ENCODE measurements around the gene GFM2. TPM values are rescaled to one million over a fixed set of nuclear protein-coding genes. Genes with fewer than 3 reads are reported as not detected.
"Not testable (repeated sequence)": the region's sequence is repeated elsewhere in the genome, so short reads cannot be mapped to it uniquely, and the experiment has no call there.

The GFM2 gene
- total RNA-seq, 1 donor from 2014 or later = 35.6 TPM

DNA sequence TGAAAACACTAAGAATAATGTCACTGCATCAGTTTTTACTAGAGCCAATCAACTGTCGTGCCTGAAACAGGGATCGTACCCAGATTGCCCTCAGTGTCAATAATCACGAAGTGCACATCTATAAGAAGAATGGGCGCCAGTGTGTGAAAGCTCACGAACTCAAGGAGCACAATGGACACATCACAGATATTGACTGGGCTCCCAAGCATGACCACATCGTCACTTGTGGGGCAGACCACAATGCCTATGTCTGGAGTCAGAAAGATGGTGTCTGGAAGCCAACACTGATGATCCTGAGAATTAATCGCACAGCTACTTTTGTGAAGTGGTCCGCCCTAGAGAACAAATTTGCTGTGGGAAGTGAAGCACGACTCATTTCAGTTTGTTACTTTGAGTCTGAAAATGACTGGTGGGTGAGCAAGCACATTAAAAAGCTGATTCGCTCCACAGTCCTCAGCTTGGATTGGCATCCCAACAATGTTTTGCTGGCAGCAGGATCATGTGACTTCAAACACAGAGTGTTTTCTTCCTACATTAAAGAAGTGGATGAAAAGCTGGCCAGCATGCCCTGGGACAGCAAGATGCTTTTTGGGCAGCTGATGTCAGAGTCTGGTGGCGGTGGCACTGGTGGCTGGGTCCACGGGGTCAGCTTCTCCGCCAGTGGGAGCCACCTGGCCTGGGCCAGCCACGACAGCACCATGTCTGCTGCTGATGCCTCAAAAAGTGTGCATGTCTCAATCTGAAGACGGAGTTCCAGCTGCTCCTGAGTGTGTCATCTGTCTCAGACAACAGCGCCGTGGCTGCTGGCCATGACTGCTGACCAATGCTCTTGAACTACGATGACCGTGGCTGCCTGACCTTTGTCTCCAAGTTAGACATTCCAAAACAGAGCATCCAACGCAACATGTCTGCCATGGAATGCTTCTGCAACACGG lies 32.3 kb upstream of the GFM2 start:
- Mint-ChIP-seq H3K36me3 (ENCODE audit: insufficient read depth) (peaks cover 19% of the 10 kb centered on the region), H3K4me3 (ENCODE audit: low read depth) (no peak overlapping the region), H3K27ac (peak overlapping the region; percentile 39), H3K27me3 (no peaks in the 10 kb centered on the region), H3K9me3 (ENCODE audit: low read depth) (no peaks in the 10 kb centered on the region), H3K4me1 (ENCODE audit: low read depth) (no peaks in the 10 kb centered on the region)
- no peak for TF ChIP-seq CTCF (IDR thresholded peaks at IDR 0.05; ENCODE audit: unreplicated experiment)
- DNase-seq (ENCODE audit: low spot score, unreplicated experiment) = no peak

DNA sequence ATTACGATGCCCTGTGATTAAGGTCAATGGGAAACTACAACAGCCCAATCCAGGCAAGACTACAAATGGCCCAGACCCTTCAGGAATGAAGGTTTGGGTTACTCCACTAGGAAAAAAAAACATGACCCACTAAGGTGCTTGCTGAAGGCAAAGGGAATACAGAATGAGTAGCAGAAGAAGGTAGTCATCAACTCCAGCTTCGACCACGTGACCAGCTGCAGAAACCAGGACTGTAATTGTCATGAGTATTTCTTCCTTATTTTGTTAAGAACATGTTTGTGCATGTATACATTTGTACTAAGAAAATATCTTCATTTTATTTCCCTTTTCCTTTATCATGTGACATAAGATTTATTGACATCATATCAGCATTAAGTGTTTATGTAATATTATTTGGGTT lies 24.8 kb upstream of the GFM2 start:
- not testable (repeated sequence) for H3K27ac Mint-ChIP-seq; H3K4me3 Mint-ChIP-seq (ENCODE audit: low read depth); H3K27me3 Mint-ChIP-seq; H3K4me1 Mint-ChIP-seq (ENCODE audit: low read depth); H3K9me3 Mint-ChIP-seq (ENCODE audit: low read depth); DNase-seq (ENCODE audit: low spot score, unreplicated experiment)
- peaks cover 54% of the 10 kb centered on the region for H3K36me3 Mint-ChIP-seq (ENCODE audit: insufficient read depth)

GRCh38 chr5:74787424-74787823 lies 20.5 kb upstream of the GFM2 start:
- H3K4me3 Mint-ChIP-seq (ENCODE audit: low read depth) = no peak overlapping the region
- TF ChIP-seq CTCF (IDR thresholded peaks at IDR 0.05; ENCODE audit: unreplicated experiment) = no peak
- H3K27ac Mint-ChIP-seq = no peak overlapping the region
- no peak for DNase-seq (ENCODE audit: low spot score, unreplicated experiment)
- H3K9me3 Mint-ChIP-seq (ENCODE audit: low read depth) = peaks cover 5% of the 10 kb centered on the region
- no peaks in the 10 kb centered on the region for H3K27me3 Mint-ChIP-seq
- H3K36me3 Mint-ChIP-seq (ENCODE audit: insufficient read depth) = peaks cover 45% of the 10 kb centered on the region
- H3K4me1 Mint-ChIP-seq (ENCODE audit: low read depth) = no peaks in the 10 kb centered on the region

DNA sequence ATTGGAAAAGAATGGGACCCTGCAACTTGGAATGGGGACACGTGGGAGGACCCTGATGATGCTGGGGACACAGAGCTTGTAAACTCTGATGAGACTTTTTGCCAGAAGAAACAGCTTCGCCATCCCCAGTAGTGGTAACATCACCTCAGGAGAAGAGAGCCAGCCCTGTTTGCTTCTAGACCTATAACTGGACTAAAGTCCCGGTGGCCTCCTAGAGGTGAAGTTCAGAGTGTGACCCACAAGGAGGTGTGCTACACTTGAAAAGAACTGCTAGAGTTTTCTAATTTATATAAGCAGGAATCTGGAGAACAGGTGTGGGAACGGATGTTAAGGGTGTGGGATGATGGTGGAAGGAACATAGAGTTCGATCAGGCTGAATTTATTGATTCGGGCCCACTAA lies 19.9 kb upstream of the GFM2 start:
- Mint-ChIP-seq H3K27ac (no peak overlapping the region), H3K27me3 (no peaks in the 10 kb centered on the region), H3K4me3 (ENCODE audit: low read depth) (no peak overlapping the region), H3K36me3 (ENCODE audit: insufficient read depth) (peaks cover 41% of the 10 kb centered on the region), H3K4me1 (ENCODE audit: low read depth) (no peaks in the 10 kb centered on the region), H3K9me3 (ENCODE audit: low read depth) (peaks cover 5% of the 10 kb centered on the region)
- no peak for DNase-seq (ENCODE audit: low spot score, unreplicated experiment)
- TF ChIP-seq CTCF (IDR thresholded peaks at IDR 0.05; ENCODE audit: unreplicated experiment) = no peak

GRCh38 chr5:74778609-74779008 lies 11.7 kb upstream of the GFM2 start:
- no peak overlapping the region for H3K4me3 Mint-ChIP-seq (ENCODE audit: low read depth)
- TF ChIP-seq CTCF (IDR thresholded peaks at IDR 0.05; ENCODE audit: unreplicated experiment) = no peak
- DNase-seq (ENCODE audit: low spot score, unreplicated experiment) = no peak
- H3K27me3 Mint-ChIP-seq = no peaks in the 10 kb centered on the region
- H3K4me1 Mint-ChIP-seq (ENCODE audit: low read depth) = no peaks in the 10 kb centered on the region
- H3K27ac Mint-ChIP-seq = no peak overlapping the region
- no peaks in the 10 kb centered on the region for H3K9me3 Mint-ChIP-seq (ENCODE audit: low read depth)
- peaks cover 9% of the 10 kb centered on the region for H3K36me3 Mint-ChIP-seq (ENCODE audit: insufficient read depth)

GRCh38 chr5:74772359-74772758 lies 5.4 kb upstream of the GFM2 start:
- Mint-ChIP-seq H3K27me3 (no peaks in the 10 kb centered on the region), H3K36me3 (ENCODE audit: insufficient read depth) (peaks cover 18% of the 10 kb centered on the region), H3K9me3 (ENCODE audit: low read depth) (no peaks in the 10 kb centered on the region), H3K27ac (peak overlapping the region; percentile 41), H3K4me3 (ENCODE audit: low read depth) (no peak overlapping the region), H3K4me1 (ENCODE audit: low read depth) (peaks cover 11% of the 10 kb centered on the region)
- DNase-seq (ENCODE audit: low spot score, unreplicated experiment) = no peak
- no peak for TF ChIP-seq CTCF (IDR thresholded peaks at IDR 0.05; ENCODE audit: unreplicated experiment)

Data from progenitor cell of endocrine pancreas (in vitro differentiated cells).